ENCODE data around the gene TYW3. TPM values are rescaled to one million over a fixed set of nuclear protein-coding genes. Genes with fewer than 3 reads are reported as not detected.

Gene TYW3
- total and polyA plus RNA-seq, 2 of the 8 experiments (the other 6 are each of a cell fraction or from before 2014, with no cell fraction given): 6.9 to 31.4 TPM

GRCh38 chr1:74729741-74730478, 3.0 kb upstream of the TYW3 start:
- H3K14ac ChIP-seq (ENCODE audit: insufficient read length): no peak overlapping the region
- H3K23ac ChIP-seq (ENCODE audit: insufficient read length): no peak overlapping the region
- TF ChIP-seq NANOG (IDR thresholded peaks at IDR 0.05; ENCODE audit: insufficient read depth, low read depth, low read length, poor library complexity, severe bottlenecking) (no peak), KDM5A (IDR thresholded peaks at IDR 0.05; ENCODE audit: low read length) (no peak), SP1 (IDR thresholded peaks at IDR 0.05; ENCODE audit: low read depth, low read length) (no peak), RNF2 (IDR thresholded peaks at IDR 0.05; ENCODE audit: borderline replicate concordance, low read depth, low read length, missing control alignments, poor library complexity, severe bottlenecking) (no peak), SUZ12 (IDR thresholded peaks at IDR 0.05; ENCODE audit: low read length) (no peak), RXRA (IDR thresholded peaks at IDR 0.05; ENCODE audit: insufficient read depth, low read depth, low read length) (no peak), RFX5 (IDR thresholded peaks at IDR 0.05; ENCODE audit: borderline replicate concordance, low read depth, low read length) (no peak), ATF2 (IDR thresholded peaks at IDR 0.05; ENCODE audit: low read length) (no peak)
- H3K4me3 ChIP-seq (ENCODE audit: extremely low read depth in 1 of 4, insufficient read depth in 2 of 4, low read depth in 3 of 4, low read length in 4 of 4): no peak overlapping the region
- peaks cover 0 to 2% (median 0%) of the 10 kb centered on the region in 4 experiments; a peak in 2 of 7 replicates for H3K4me1 ChIP-seq (replicated peaks in 1 of 4; ENCODE audit: control insufficient read depth in 3 of 4, insufficient read depth in 4 of 4, low read length in 3 of 4)
- no peak overlapping the region for H2AK5ac ChIP-seq (ENCODE audit: low read depth, low read length)
- H3K36me3 ChIP-seq (ENCODE audit: control insufficient read depth in 2 of 4, insufficient read depth in 4 of 4, low read length in 3 of 4): peaks cover 0 to 7% (median 3%) of the 10 kb centered on the region in 4 experiments; a peak in 3 of 8 replicates
- POLR2A ChIA-PET (ENCODE audit: partially characterized antibody): no interaction called here
- no peak overlapping the region for H4K91ac ChIP-seq (replicated peaks; ENCODE audit: insufficient read length, low read length)
- H2BK120ac ChIP-seq (replicated peaks; ENCODE audit: low read depth, low read length): no peak overlapping the region
- no peaks in the 10 kb centered on the region for H3K79me1 ChIP-seq (ENCODE audit: low read depth, low read length)
- peaks cover 1% of the 10 kb centered on the region; the same call in 1 of the 2 replicates for H3K23me2 ChIP-seq (ENCODE audit: low read depth, low read length)
- H4K20me1 ChIP-seq (replicated peaks in 1 of 2; ENCODE audit: control insufficient read depth in 1 of 2, insufficient read depth in 2 of 2, low read length in 2 of 2): no peaks in the 10 kb centered on the region
- peaks cover 5 to 6% of the 10 kb centered on the region in 2 experiments for H3K9me3 ChIP-seq (ENCODE audit: insufficient read depth in 2 of 2, low read depth in 1 of 2, low read length in 1 of 2)
- no peak for FAIRE-seq
- CTCF ChIA-PET (ENCODE audit: partially characterized antibody): interaction anchor here (1.6 kb wide), 1 partner anchor 8 kb away, joined by 9 read pairs; no protein-coding TSS in a partner anchor
- no peak overlapping the region for H2BK20ac ChIP-seq (ENCODE audit: low read length)
- no peak overlapping the region for H3K18ac ChIP-seq (ENCODE audit: extremely low read depth, low read length)
- WGBS, 2 experiments (ENCODE audit: extremely low coverage in 1 of 2, insufficient coverage in 1 of 2, insufficient read length in 1 of 2, insufficient replicate concordance in 2 of 2, low coverage in 1 of 2, low lambda C conversion rate in 2 of 2, missing lambda C conversion rate in 1 of 2): 88 to 100% methylated on average over 1 to 6 of the region's 6 CpGs
- no peak overlapping the region for H3K27ac ChIP-seq (ENCODE audit: low read depth, low read length)
- DNase-seq (ENCODE audit: low read depth in 1 of 2, low spot score in 2 of 2): no peak
- H2BK15ac ChIP-seq (ENCODE audit: low read length): no peak overlapping the region
- H3K27me3 ChIP-seq (replicated peaks in 1 of 4; ENCODE audit: control insufficient read depth in 3 of 4, extremely low read depth in 1 of 4, insufficient read depth in 3 of 4, low read length in 3 of 4): no peaks in the 10 kb centered on the region
- H2BK5ac ChIP-seq (ENCODE audit: low read depth, low read length): no peak overlapping the region
- H3K56ac ChIP-seq (replicated peaks; ENCODE audit: insufficient read length, low read depth, low read length): no peak overlapping the region
- H3K4ac ChIP-seq (replicated peaks; ENCODE audit: insufficient read length, low read depth, low read length): no peak overlapping the region
- H2AFZ ChIP-seq (ENCODE audit: low read length): no peak overlapping the region
- H3K79me2 ChIP-seq (ENCODE audit: control insufficient read depth in 1 of 2, insufficient read depth in 2 of 2, low read length in 2 of 2): peaks cover 0 to 20% of the 10 kb centered on the region in 2 experiments; a peak in 2 of 4 replicates
- H4K5ac ChIP-seq (ENCODE audit: insufficient read length, low read depth, low read length): no peak overlapping the region
- H3K4me2 ChIP-seq (ENCODE audit: insufficient read depth in 1 of 2, low read depth in 2 of 2, low read length in 2 of 2): 0 out of 4 replicates have a peak overlapping the region, but pooled peaks of 1 of the 2 experiments have one; percentile 25
- H3K9ac ChIP-seq (replicated peaks in 1 of 4; ENCODE audit: extremely low read depth in 1 of 4, low read depth in 3 of 4, low read length in 3 of 4): no peak overlapping the region
- no peak overlapping the region for H4K8ac ChIP-seq (ENCODE audit: extremely low read depth, insufficient read depth, low read length)
- H2BK12ac ChIP-seq (ENCODE audit: low read depth, low read length): no peak overlapping the region
